ENCODE measurements around the gene UHRF1.

The UHRF1 gene

GRCh38 chr19:4993683-4994082 is 84.4 kb downstream of the UHRF1 start:
- no peaks in the 10 kb centered on the region for H3K9me3 ChIP-seq (ENCODE audit: insufficient read depth, low read depth, low read length)
- H4K20me1 ChIP-seq (ENCODE audit: insufficient read depth, low read length, poor library complexity, severe bottlenecking), result peaks cover 80% of the 10 kb centered on the region
- no peak overlapping the region for H3K9ac ChIP-seq (ENCODE audit: low read depth, low read length, poor library complexity, severe bottlenecking)
- no peak overlapping the region for H3K4me3 ChIP-seq (ENCODE audit: low read length, poor library complexity, severe bottlenecking)
- H3K4me2 ChIP-seq (ENCODE audit: low read depth, low read length, poor library complexity, severe bottlenecking), result no peak overlapping the region
- TF ChIP-seq EZH2phosphoT487 (IDR thresholded peaks at IDR 0.05; ENCODE audit: borderline replicate concordance), result no peak
- no peak for TF ChIP-seq CTCF (conservative IDR thresholded peaks at IDR 0.05; ENCODE audit: low read length)
- H3K79me2 ChIP-seq (ENCODE audit: insufficient read depth, low read length), result peaks cover 98% of the 10 kb centered on the region
- no peaks in the 10 kb centered on the region for H3F3A ChIP-seq (ENCODE audit: low read depth)
- no peaks in the 10 kb centered on the region for H3K27me3 ChIP-seq (ENCODE audit: insufficient read depth, low read length, poor library complexity, severe bottlenecking)
- H3K36me3 ChIP-seq (ENCODE audit: insufficient read depth, low read length), result peaks cover 35% of the 10 kb centered on the region; the same call in 1 of the 2 replicates
- no peak overlapping the region for H2AFZ ChIP-seq (ENCODE audit: low read length)
- H3K9me2 ChIP-seq (replicated peaks; ENCODE audit: low read depth, low read length), result no peaks in the 10 kb centered on the region
- H3K4me1 ChIP-seq (ENCODE audit: insufficient read depth, low read length, poor library complexity, severe bottlenecking), result no peaks in the 10 kb centered on the region

DNA sequence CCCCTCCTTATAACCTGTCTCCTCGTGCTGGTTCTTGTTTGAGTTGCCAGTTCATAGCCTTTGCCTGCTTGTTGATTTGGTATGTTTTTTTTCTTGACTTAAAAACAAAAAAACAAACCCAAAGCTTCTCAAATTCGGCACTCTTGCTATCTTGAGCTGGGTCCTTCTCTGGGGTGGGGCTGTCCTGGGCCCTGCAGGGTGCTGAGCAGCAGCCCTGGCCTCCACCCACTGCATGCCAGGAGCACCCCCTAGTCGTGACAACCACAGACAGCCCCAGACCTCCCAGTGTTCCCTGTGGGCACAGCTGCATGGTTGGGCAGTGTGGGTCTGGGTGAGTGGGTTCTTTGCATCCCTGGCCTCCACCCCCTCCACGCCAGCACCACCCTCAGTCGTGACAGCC is 87.4 kb downstream of the UHRF1 start:
- no peak overlapping the region for H3K9ac ChIP-seq (ENCODE audit: low read depth, low read length, poor library complexity, severe bottlenecking)
- no peaks in the 10 kb centered on the region for H3K9me3 ChIP-seq (ENCODE audit: insufficient read depth, low read depth, low read length)
- no peak overlapping the region for H3K4me3 ChIP-seq (ENCODE audit: low read length, poor library complexity, severe bottlenecking)
- H3K9me2 ChIP-seq (replicated peaks; ENCODE audit: low read depth, low read length), result no peaks in the 10 kb centered on the region
- H4K20me1 ChIP-seq (ENCODE audit: insufficient read depth, low read length, poor library complexity, severe bottlenecking), result peaks cover 67% of the 10 kb centered on the region
- H3K4me2 ChIP-seq (ENCODE audit: low read depth, low read length, poor library complexity, severe bottlenecking), result no peak overlapping the region
- no peaks in the 10 kb centered on the region for H3K27me3 ChIP-seq (ENCODE audit: insufficient read depth, low read length, poor library complexity, severe bottlenecking)
- TF ChIP-seq EZH2phosphoT487 (IDR thresholded peaks at IDR 0.05; ENCODE audit: borderline replicate concordance), result no peak
- TF ChIP-seq CTCF (conservative IDR thresholded peaks at IDR 0.05; ENCODE audit: low read length), result no peak
- peaks cover 37% of the 10 kb centered on the region; the same call in 1 of the 2 replicates for H3K36me3 ChIP-seq (ENCODE audit: insufficient read depth, low read length)
- H3K79me2 ChIP-seq (ENCODE audit: insufficient read depth, low read length), result peaks cover 93% of the 10 kb centered on the region
- H3F3A ChIP-seq (ENCODE audit: low read depth), result no peaks in the 10 kb centered on the region
- H3K4me1 ChIP-seq (ENCODE audit: insufficient read depth, low read length, poor library complexity, severe bottlenecking), result no peaks in the 10 kb centered on the region
- no peak overlapping the region for H2AFZ ChIP-seq (ENCODE audit: low read length)

DNA sequence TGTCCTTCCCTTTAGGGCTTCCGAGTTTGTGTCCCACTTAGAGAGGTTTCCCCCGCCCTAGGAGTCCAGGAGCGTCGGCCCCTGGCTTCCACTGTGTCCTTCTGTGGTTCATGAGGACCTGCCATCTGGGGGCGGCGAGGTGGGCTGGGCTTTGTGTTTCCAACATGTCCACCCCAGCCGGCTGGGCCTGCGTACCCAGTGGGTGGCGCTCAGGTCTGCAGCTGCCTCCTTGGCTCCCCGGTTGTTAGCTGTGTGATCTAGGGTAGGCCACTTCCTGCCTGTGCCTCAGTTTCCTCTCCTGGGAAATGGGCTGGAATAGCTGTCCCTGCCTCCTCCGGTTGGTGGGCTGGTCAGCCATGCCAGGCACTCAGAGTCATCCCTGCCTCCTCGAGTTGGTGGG is 88.0 kb downstream of the UHRF1 start:
- no peak for TF ChIP-seq EZH2phosphoT487 (IDR thresholded peaks at IDR 0.05; ENCODE audit: borderline replicate concordance)
- no peak for TF ChIP-seq CTCF (conservative IDR thresholded peaks at IDR 0.05; ENCODE audit: low read length)
- Histone ChIP-seq H3K79me2 (ENCODE audit: insufficient read depth, low read length) (peaks cover 93% of the 10 kb centered on the region), H3F3A (ENCODE audit: low read depth) (no peaks in the 10 kb centered on the region), H3K4me3 (ENCODE audit: low read length, poor library complexity, severe bottlenecking) (no peak overlapping the region), H3K36me3 (ENCODE audit: insufficient read depth, low read length) (peaks cover 37% of the 10 kb centered on the region; the same call in 1 of the 2 replicates), H3K9me3 (ENCODE audit: insufficient read depth, low read depth, low read length) (no peaks in the 10 kb centered on the region), H3K4me2 (ENCODE audit: low read depth, low read length, poor library complexity, severe bottlenecking) (no peak overlapping the region), H3K9ac (ENCODE audit: low read depth, low read length, poor library complexity, severe bottlenecking) (no peak overlapping the region), H3K27me3 (ENCODE audit: insufficient read depth, low read length, poor library complexity, severe bottlenecking) (no peaks in the 10 kb centered on the region), H3K4me1 (ENCODE audit: insufficient read depth, low read length, poor library complexity, severe bottlenecking) (no peaks in the 10 kb centered on the region), H4K20me1 (ENCODE audit: insufficient read depth, low read length, poor library complexity, severe bottlenecking) (peaks cover 67% of the 10 kb centered on the region), H2AFZ (ENCODE audit: low read length) (no peak overlapping the region), H3K9me2 (replicated peaks; ENCODE audit: low read depth, low read length) (no peaks in the 10 kb centered on the region)
